Activated CD4-positive, alpha-beta T cell treated with anti-CD3 and anti-CD28 coated beads, Interleukin-2, Interleukin-4, amounts not matched to agents 100 ng/mL and 50 ng/mL, durations not matched to agents 16 hours and 8 hours (primary cell): ENCODE data around the gene TANC1.
"Not testable (repeated sequence)": the region's sequence is repeated elsewhere in the genome, so short reads cannot be mapped to it uniquely, and the experiment has no call there.

Experiments
- DNase-seq: peaks from one replicate; pipeline ENCODE4 v3.0.0-alpha.2; 2020; ENCODE audit warnings: low spot score

TANC1 gene

DNA sequence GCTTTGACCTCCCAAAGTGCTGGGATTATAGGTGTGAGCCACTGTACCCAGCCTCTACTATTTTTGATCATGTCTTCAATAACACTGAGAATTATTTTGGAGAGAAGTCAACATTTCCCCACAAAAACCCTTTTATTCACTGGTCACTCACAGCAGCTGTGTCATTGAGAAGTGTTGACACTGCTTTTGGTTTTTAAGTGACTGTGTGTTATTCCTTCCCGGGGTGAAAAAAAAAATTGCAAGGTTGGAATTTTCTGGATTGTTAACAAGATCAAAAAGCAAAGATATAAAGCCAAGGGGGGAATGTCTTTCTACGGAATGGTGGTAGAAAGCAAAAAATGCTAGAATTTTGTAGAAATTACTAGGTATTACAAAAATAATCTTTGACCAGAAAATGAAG lies 61.5 kb downstream of the TANC1 start:
- no peak for DNase-seq

DNA sequence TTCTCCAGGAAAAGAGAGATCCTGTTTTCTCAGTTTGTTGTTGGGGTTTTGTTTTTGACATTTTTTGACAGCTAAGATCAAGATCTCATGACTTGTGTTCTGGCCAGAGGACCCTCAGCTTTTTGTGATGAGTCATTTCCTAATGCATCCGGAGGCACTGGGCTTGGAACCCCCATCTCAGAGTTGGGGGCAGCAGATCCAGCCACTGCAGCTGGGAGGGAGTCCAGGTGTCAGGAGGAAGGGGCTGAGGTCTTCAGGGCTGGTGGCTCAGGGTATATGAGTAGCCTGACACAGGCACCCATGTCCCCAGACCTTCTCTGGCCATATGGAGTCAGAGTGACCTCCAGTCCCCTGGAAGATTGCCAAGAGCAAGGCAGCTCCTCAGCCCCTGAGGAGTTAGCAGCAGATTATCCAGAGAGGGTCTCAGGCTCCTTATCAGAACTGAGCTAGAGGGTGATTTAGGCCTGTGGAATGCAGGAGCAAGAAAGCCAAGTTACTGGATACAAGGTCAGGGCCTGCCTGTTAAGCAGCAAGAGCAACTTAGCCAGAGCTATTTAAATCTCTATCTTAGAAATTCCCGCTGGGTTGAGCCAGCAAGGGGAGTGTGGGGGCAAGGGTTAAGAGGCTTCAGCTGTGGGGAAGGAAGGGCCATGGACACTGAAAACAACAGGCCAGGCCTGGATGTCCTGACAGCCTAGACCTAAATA lies 62.4 kb downstream of the TANC1 start:
- no peak for DNase-seq

DNA sequence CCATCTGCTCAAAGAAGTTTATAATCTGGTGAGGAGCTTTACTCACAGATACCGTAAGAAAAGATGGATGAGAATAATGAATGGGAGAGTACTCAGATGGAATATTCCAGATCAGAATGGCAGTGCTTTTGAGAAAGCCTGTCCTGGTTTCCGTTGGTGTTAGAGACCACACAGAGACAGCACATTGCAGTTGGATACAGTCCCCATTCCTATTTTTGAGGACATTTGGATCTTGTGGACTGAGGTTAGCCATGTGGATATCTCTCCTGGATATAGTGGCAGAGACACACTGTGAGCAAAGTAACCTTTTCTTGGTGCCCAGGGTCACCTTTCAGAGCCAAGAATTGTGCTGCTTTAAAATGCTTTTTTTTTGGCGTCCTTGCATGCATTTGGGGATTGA lies 63.7 kb downstream of the TANC1 start:
- no peak for DNase-seq

DNA sequence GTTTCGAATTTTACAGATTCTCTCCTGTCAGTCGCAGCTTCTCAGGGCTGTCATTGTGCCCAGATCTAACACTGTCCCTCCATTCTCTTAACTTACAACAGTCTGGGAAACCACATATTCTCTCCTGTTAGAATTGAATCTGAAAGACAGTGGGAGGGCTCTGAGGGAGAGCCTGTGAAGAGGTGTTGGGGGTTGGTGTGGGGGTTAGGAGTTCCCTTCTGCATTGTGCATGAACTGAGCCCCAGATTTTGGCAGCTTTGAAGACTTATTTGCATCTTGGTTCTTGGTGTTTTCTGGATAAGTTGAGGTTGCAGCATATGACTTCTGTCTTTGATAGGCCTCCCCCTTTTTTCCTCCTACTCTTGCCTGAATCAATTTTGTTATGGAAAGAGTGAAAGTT lies 64.1 kb downstream of the TANC1 start:
- DNase-seq: no peak

DNA sequence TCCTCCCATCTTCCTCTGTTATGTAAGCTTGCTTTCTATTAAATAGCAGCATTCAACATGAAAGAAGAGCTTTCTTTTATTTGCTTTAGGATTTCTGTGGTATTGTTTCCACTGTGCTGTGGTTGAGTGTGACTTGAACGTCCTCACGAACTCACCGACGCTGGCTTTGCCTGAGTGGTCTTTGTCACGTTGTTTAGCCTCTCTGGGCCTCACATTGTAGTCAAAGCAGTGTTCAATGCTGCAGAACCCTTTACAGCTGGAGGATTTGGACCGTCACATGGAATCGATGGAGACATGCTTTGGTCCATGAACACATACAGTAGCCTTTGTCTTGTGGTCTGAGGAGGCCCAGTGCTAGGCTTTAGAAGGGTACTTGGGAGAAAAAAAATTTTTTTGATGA lies 66.3 kb downstream of the TANC1 start:
- DNase-seq: no peak

DNA sequence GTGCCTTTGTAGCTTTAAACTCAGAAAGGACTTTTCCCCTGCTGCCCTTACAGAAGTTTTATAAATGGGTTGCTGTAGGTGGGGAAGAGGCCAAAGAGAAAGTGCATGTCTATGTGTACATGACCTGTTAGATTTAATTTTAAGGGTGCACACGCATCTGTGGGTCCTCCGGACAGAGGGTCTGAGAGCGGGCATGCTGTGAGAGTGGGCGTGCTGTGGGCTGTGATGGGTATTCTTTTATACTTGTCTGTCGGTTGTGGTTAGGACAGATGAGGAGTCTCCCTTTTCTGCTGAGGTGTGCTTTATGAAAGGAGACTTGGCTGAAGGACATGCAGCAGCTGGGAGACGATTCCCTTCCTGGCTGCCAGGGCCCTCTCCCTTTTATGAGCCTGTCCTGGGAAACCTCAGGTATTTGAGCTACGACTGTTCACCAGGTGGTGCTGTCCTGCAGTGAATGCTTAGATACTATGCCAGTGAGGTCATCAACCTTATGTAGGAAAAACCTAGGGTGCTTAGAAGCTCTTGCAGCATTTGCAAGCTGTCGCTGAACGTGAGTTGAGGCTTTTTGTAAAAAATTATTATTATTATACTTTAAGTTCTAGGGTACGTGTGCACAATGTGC lies 67.5 kb downstream of the TANC1 start:
- DNase-seq: no peak

DNA sequence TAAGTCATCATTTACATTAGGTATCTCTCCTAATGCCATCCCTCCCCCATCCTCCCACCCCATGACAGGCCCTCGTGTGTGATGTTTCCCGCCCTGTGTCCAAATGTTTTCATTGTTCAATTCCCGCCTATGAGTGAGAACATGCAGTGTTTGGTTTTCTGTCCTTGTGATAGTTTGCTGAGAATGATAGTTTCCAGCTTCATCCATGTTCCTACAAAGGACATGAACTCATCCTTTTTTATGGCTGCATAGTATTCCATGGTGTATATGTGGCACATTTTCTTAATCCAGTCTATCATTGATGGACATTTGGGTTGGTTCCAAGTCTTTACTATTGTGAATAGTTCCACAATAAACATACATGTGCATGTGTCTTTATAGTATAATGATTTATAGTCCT lies 68.0 kb downstream of the TANC1 start:
- DNase-seq: not testable (repeated sequence)

DNA sequence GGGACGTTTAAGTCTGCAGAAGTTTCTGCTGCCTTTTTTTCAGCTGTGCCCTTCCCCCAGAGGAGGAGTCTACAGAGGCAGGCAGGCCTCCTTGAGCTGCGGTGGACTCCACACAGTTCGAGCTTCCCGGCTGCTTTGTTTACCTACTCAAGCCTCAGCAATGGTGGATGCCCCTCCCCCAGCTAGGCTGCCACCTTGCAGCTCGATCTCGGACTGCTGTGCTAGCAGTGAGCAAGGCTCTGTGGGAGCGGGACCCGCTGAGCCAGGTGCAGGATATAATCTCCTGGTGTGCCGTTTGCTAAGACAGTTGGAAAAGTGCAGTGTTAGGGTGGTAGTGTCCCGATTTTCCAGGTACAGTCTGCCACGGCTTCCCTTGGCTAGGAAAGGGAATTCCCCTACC lies 72.9 kb downstream of the TANC1 start:
- not testable (repeated sequence) for DNase-seq

DNA sequence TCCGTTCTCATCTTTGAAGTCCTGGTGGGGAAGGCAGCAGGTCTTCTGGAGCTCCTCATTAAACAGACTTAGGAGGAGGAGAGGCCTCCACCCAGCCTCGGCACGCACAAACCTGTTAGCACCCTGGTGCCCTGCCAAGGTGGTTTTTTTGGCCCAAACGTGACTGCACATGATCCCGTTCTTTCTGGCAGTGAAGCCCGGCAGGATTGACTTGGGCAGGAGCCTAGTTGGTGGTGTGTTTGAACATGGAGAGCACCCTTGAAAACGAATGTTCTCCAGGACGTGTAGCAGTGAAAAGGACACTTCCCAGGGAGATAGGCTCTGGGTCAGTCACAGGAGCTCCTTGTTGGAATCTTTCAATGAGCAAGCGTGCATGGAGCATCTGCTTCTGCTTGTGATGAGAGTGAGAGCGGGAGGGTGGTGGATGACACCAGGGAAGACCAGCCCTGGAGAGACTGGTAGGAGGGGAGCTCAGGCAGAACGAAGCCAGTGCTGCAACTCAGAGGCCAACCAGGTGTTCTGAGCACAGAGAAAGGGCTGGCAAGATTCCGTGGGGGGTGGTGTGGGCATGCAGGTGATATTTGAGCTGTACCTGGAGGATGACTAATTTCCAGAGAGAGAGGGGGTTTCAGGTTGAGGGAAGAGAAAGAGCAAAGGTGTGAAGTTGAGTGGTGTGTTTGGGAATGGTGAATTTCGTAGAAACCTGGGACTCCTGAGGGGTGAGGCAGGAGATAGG lies 73.8 kb downstream of the TANC1 start:
- DNase-seq: no peak

DNA sequence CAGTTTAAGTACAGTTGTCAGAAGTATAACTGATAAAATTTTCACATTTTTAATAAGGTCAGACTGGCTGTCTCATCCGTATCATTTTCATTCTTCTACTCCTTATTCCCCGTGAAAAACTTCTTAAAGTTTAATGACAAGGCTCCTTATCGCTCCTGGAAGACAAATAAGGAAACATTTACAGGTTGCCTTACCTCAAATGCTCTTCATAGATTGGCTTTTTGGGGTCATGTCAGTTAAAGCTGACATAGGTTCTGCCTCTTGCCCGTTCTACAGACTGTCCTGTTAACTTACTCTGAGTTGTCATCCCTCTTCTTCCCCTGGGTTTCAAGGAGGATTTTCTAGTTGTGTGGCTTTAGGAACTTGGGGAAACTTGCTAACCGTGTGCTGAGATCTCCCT lies 75.3 kb downstream of the TANC1 start:
- no peak for DNase-seq

DNA sequence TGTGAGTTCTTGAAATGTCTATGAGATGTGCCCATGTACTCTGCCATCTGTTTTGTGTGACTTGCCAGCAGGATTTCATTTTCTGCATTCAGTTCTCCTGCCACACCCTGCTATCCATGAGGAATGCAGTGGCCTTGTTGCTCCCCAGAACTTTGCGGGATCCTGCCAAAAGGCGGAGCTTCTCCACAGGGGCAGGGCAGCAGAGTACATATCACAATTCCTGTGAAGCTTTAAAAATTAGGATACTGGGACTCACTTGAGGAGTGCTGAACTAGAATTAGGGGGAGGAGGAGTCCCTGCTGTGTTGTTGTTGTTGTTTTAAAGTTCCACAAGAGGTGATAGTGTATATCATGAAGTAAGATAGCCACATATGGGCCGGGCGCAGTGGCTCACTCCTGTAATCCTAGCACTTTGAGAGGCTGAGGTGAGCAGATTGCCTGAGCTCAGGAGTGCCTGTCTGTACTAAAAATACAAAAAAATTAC lies 76.4 kb downstream of the TANC1 start:
- DNase-seq: no peak

DNA sequence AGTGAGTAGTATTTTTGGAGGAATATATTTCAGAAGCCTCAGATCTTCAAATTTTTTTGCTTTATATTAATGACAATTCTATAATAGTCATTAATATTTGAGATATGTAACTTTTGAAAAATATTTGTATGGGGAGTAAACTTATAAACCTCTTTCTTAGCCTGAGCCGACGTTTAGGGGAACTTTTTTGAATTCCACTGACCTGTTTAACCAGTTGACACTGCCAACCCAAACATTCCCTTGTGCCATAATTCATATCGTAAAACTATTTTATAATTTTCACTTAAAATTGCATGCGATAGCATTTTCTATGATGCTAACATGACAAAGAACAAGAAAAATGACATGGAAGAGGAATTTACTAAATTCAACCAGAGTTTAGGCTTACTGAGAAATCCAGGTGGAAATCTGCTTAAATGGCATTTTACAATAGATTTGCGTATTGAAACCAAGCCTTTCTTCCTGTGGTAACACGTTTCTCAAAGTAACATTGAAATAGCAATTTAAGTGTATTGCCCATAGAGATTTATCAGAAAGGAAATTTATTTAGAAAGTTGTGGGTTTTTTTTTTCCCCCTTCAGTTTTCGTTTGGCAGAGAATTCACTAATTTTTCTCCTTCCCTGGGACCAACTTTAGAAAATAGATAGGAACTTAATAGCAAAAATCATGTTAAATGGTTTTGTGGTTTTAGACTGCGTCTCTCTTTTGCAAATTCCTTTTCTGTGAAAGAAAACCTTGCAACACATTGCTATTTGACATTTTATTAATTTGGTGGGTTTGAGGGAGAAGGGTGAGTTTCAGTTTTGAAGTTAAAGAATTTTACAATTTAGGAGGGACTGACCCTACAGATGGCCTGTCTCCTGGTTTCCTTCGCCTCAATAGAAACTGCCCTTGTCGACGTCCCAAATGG lies 77.4 kb downstream of the TANC1 start:
- no peak for DNase-seq

DNA sequence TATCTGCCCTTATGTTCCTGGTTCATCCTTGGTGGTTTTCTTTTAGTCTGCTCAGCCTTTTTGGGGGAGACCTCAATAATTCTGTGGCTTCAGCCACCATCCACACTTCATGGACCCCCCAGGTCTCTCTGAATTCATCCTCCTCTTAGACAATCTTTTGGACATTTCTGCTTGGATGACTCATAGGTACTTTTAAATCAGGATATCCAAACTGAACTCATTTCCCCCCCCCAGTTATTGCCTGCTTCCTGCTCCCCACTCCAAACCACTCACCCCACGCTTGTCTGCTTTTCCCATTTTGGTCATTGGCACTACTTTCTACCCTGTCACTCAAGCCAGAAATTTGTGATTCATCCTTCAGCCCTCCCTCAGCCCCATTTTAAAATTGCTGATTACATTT lies 78.5 kb downstream of the TANC1 start:
- no peak for DNase-seq

DNA sequence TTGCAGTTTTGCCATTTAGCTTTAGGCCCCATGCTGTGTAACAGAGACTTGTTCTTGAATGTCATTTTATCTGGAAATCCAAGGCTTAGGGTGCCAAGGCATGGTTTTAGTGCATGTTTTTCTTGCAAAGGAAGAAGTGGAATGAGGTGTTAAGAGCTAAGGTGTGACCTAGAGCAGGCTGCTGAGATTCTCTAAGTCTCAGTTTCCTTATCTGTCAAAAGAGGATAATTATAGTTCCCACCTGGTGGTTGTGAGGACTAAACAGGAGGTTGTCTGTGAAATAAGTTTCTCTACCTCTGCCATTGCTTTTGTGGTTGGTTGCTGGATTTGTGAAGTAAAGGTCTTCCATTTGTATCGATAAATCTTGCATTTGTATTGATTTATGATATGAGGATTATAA lies 82.0 kb downstream of the TANC1 start:
- no peak for DNase-seq

DNA sequence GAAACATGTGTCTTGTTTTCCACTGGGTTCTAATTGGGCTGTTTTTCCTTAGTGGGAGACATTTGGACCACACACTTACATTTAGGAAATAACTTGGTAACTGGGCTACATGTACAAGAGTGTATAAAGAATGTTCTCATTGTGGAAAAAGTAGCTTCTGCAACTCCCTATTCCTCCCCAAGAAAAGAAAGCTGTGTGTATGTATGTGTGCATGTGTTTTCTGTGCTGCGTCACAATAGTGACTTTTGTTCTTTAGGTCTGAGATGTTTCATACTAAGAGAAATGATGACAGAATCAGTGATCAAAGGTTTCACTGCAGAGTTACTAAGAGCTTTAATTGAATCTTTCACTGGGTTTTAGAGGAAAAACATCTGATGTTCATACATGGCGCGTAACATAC lies 82.7 kb downstream of the TANC1 start:
- no peak for DNase-seq

DNA sequence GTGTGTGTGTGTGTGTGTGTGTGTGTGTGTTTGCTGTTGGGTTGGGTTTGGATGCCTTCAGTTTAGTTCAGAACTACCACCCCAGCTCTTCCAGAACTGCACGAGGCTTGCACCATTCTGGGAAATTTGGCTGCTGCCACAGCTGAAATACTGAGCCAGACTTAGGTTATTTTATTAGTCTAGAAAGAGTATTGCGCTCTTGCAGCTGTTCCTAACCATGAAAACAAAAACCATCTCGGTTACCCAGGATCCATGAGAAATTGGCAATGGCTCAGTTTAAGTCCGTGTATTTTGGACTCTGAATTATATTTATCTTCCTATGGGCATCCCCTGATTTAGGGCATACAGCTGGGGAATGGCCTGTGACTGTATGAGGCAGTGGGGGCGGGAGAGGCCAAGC lies 83.2 kb downstream of the TANC1 start:
- no peak for DNase-seq

DNA sequence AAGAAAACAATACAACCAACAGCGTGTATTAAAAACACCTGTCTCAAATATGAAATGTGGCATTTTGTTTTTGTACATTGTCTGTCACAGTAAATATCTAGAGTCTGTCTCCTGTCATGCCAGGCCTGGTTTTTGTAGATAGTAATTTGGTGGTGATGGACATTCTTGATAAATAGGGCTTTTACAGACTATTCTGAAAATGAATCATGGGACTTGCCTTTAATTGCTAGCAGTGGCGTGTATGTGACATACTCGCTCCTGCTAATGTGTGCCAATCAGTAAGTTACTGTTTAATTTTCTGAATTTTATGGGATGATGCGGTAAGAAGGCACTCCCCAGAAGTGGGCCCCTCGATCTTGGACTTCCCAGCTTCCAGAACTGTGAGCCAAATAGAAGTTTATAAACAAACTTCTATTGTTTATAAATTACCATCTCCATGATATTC lies 83.7 kb downstream of the TANC1 start:
- DNase-seq: no peak

DNA sequence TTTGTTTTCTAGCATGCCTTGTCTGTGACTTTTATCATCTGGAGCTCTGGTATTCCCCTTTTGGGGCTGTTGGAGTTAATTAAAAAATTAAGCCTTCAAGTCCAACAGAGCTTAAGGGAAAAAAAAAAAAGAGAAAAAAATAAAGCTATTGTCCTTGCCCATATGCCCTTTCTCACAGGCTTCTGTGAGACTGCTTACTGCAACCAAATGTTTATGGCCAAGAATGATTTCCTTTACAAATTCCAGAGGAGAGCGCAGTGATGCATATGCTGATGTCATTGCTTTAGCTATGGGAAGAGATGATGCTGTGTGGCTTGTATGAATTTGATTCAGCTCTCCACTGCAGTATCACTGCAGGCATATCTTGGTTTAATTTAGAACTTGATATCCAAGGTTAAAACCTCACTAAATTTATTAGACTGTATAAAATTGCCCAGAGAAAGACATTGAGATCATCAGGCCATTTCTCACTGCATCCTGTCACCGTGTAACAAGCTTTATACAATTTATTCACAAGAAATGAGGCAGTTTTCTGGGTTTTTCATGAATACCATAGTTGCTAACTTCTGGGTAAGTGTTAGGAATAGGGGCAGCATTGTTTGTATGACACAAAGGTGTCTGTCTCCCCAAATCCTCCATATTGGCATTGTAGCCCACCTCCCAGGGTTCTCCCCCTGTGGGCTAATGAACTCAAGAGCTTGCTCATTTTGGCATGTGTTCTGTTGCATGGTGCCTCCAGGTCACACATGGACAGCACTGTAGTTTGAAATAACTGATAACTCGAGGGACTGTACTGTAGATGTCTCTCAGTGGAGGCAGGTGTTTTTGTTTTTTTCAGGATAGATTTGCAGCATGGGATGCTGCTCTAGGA lies 85.0 kb downstream of the TANC1 start:
- no peak for DNase-seq

DNA sequence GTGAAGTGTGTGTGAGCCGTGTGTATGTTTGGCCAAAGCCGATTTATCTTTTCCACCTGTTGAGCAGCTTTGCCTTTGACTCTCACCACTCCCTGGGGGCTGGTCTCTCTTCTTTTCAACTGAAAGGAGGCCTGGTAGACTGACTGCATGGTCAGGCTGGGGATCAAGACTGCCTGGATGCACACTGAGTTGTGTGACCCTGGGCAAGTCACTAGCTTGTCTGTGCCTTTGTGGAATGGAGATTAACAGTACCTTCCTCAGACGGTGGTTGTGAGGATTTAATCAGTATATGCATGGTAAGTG lies 85.5 kb downstream of the TANC1 start:
- no peak for DNase-seq

DNA sequence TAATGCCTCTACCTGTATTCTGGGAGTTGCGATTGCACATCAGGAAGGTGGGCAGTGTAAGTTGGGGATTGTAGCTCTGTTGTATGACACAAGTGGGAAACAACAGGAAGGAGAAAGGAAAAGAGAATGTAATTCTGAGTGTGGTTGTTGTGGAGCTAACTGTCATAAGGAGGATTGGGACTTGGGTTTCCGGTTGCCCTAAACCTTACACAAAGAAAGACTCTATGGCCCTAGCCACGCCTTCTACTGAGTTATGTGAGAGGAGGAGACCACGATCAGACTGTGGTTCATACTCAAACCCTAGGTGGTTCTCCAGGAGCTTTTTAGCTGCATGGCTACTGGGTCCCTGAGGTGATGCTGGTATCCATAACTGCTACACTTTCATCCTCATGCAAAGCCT lies 86.5 kb downstream of the TANC1 start:
- DNase-seq: no peak

DNA sequence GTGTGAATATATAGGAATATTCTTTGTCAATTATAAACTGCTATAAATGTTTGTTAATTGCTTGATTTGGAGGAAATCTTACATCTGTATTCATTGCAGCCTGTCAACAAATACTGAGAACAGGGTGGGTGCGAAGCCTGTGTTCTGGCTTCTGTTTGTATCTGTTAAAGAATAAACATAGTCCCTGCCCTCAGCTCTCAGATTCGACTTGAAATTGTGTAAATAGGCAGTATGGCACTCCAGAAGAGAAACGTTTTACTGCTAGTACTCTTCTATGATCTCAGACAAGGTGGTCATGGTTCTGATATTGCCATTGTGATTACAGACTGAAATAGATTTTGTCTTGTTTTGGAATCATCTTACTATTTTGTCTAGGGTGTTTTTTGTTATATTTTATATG lies 92.1 kb downstream of the TANC1 start:
- no peak for DNase-seq
